ENCODE results near the gene PALB2.

The PALB2 gene

GRCh38 chr16:23640931-23641765 lies at the start of gene PALB2, which contains the start of gene DCTN5:
TSS of gene PALB2 (minus strand) at chr16:23641310. CDS start at chr16:23641157, 153 bp downstream.
TSS of gene DCTN5 (plus strand) at chr16:23641466. CDS start at chr16:23641543, 77 bp downstream.
- Histone ChIP-seq H3K36me3 (ENCODE audit: control insufficient read depth, insufficient read depth, low read length) (no peaks in the 10 kb centered on the region), H3K4me1 (ENCODE audit: control insufficient read depth, insufficient read depth, low read length) (peaks cover 5% of the 10 kb centered on the region), H3K4me3 (ENCODE audit: low read length) (peak within 1 kb of the TSS; percentile 97), H3K9me3 (ENCODE audit: control insufficient read depth, low read length) (no peaks in the 10 kb centered on the region), H3K27me3 (ENCODE audit: control insufficient read depth, insufficient read depth, low read length) (no peaks in the 10 kb centered on the region), H3K9ac (ENCODE audit: low read length) (peak within 1 kb of the TSS; percentile 98)

DNA sequence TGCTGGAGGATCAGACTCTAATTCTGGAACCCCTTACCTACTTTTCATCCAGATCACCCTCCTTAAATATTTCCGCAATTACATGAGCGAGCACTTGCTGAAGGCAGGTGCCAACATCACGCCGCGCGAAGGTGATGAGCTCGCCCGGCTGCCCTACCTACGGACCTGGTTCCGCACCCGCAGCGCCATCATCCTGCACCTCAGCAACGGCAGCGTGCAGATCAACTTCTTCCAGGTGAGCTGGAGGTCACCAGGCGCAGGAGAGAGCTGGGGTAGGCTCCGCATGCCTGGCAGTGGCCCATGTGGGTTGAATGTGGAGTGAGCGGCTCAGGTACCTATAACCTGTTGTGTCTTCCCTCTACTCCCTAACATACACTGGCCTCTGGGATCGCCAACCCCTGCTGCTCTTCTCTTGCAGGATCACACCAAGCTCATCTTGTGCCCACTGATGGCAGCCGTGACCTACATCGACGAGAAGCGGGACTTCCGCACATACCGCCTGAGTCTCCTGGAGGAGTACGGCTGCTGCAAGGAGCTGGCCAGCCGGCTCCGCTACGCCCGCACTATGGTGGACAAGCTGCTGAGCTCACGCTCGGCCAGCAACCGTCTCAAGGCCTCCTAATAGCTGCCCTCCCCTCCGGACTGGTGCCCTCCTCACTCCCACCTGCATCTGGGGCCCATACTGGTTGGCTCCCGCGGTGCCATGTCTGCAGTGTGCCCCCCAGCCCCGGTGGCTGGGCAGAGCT lies 48.5 kb upstream of the PALB2 start:
- H3K4me1 ChIP-seq (ENCODE audit: control insufficient read depth, insufficient read depth, low read length), result no peaks in the 10 kb centered on the region
- H3K9ac ChIP-seq (ENCODE audit: low read length), result no peak overlapping the region
- no peak overlapping the region for H3K4me3 ChIP-seq (ENCODE audit: low read length)
- H3K36me3 ChIP-seq (ENCODE audit: control insufficient read depth, insufficient read depth, low read length), result peaks cover 35% of the 10 kb centered on the region
- H3K27me3 ChIP-seq (ENCODE audit: control insufficient read depth, insufficient read depth, low read length), result no peaks in the 10 kb centered on the region
- no peaks in the 10 kb centered on the region for H3K9me3 ChIP-seq (ENCODE audit: control insufficient read depth, low read length)

- Histone ChIP-seq H3K9ac (ENCODE audit: low read length) (no peak overlapping the region), H3K36me3 (ENCODE audit: control insufficient read depth, insufficient read depth, low read length) (peaks cover 27% of the 10 kb centered on the region), H3K9me3 (ENCODE audit: control insufficient read depth, low read length) (no peaks in the 10 kb centered on the region), H3K4me1 (ENCODE audit: control insufficient read depth, insufficient read depth, low read length) (no peaks in the 10 kb centered on the region), H3K27me3 (ENCODE audit: control insufficient read depth, insufficient read depth, low read length) (no peaks in the 10 kb centered on the region), H3K4me3 (ENCODE audit: low read length) (no peak overlapping the region)
Observed at GRCh38 chr16:23687034-23687808, 46.1 kb upstream of the PALB2 start.

GRCh38 chr16:23683487-23683886 lies 42.4 kb upstream of the PALB2 start:
- H3K9me3 ChIP-seq (ENCODE audit: control insufficient read depth, low read length), result no peaks in the 10 kb centered on the region
- H3K9ac ChIP-seq (ENCODE audit: low read length), result no peak overlapping the region
- H3K4me3 ChIP-seq (ENCODE audit: low read length), result no peak overlapping the region
- no peaks in the 10 kb centered on the region for H3K27me3 ChIP-seq (ENCODE audit: control insufficient read depth, insufficient read depth, low read length)
- H3K4me1 ChIP-seq (ENCODE audit: control insufficient read depth, insufficient read depth, low read length), result peaks cover 14% of the 10 kb centered on the region
- H3K36me3 ChIP-seq (ENCODE audit: control insufficient read depth, insufficient read depth, low read length), result peaks cover 10% of the 10 kb centered on the region

DNA sequence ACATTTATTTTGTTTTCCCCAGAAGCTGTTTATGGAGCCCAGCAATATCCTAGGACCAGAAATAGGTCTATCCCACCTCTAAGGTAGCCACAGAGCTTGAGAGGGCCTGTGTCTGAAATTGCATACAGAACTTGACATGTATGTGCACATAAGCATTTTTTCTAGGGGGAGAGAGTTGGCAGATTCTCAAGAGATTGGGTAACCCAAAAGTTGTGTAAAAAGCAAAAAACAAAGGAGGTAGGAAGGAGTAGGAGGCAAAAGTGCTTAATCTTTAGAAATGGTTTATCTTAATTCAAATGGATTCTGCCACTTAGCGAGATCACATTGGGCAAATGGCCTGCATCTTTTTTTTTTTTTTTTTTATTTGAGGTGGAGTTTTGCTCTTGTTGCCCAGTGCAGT lies 41.1 kb upstream of the PALB2 start:
- Histone ChIP-seq H3K4me1 (ENCODE audit: control insufficient read depth, insufficient read depth, low read length) (peaks cover 14% of the 10 kb centered on the region), H3K27me3 (ENCODE audit: control insufficient read depth, insufficient read depth, low read length) (no peaks in the 10 kb centered on the region), H3K9ac (ENCODE audit: low read length) (no peak overlapping the region), H3K9me3 (ENCODE audit: control insufficient read depth, low read length) (no peaks in the 10 kb centered on the region), H3K4me3 (ENCODE audit: low read length) (no peak overlapping the region), H3K36me3 (ENCODE audit: control insufficient read depth, insufficient read depth, low read length) (peaks cover 10% of the 10 kb centered on the region)

DNA sequence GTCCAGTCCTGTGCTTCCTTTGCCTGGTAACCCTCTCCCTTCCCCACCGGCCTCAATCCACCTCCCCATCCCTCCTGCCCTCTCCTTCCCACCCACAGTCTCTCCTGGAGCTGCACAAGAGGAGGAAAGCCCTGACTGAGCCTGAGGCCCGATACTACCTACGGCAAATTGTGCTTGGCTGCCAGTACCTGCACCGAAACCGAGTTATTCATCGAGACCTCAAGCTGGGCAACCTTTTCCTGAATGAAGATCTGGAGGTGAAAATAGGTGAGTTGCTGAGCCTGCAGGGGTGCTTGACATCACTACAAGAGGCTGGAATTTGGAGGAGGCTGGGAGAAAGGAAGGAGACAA lies 38.9 kb upstream of the PALB2 start:
- H3K4me3 ChIP-seq (ENCODE audit: low read length), result peak overlapping the region; percentile 45
- no peaks in the 10 kb centered on the region for H3K9me3 ChIP-seq (ENCODE audit: control insufficient read depth, low read length)
- no peaks in the 10 kb centered on the region for H3K27me3 ChIP-seq (ENCODE audit: control insufficient read depth, insufficient read depth, low read length)
- peak overlapping the region; percentile 38 for H3K9ac ChIP-seq (ENCODE audit: low read length)
- peaks cover 10% of the 10 kb centered on the region for H3K36me3 ChIP-seq (ENCODE audit: control insufficient read depth, insufficient read depth, low read length)
- peaks cover 14% of the 10 kb centered on the region for H3K4me1 ChIP-seq (ENCODE audit: control insufficient read depth, insufficient read depth, low read length)

DNA sequence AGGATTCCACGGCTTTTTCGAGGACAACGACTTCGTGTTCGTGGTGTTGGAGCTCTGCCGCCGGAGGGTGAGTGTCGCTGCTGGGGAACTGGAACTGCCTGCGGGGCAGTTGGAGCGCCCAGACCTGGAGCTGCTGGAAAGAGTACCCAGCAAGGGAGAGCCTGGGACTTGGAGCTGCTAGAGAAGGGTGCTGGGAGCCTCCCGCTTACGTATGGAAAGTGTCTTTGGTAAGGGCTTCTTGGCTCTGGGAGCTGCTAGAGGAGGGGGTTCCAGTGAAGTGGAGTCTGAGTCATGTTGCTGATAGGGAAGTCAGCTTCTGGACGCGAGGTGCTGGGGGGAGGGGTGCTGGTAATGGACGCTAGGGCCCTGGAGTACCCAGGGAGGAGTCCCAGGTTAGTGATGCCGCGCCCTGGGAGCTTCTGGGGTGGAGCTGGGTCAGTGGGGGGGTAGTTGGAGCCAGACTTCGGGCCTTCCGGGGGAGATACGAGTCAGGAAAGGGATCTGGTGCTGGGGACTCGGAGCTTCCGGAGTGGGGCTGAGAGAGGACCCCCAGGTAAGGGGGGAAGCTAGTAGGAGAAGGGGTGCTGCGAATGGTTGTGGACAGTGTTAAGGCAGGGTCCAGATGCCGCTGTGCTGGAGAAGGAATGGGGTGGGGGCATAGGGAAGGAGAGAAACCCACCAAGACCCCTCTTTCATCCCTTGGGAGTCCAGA lies 38.3 kb upstream of the PALB2 start:
- Histone ChIP-seq H3K4me1 (ENCODE audit: control insufficient read depth, insufficient read depth, low read length) (peaks cover 14% of the 10 kb centered on the region), H3K9me3 (ENCODE audit: control insufficient read depth, low read length) (no peaks in the 10 kb centered on the region), H3K36me3 (ENCODE audit: control insufficient read depth, insufficient read depth, low read length) (peaks cover 10% of the 10 kb centered on the region), H3K9ac (ENCODE audit: low read length) (peak overlapping the region; percentile 38), H3K27me3 (ENCODE audit: control insufficient read depth, insufficient read depth, low read length) (no peaks in the 10 kb centered on the region), H3K4me3 (ENCODE audit: low read length) (peak overlapping the region; percentile 45)

DNA sequence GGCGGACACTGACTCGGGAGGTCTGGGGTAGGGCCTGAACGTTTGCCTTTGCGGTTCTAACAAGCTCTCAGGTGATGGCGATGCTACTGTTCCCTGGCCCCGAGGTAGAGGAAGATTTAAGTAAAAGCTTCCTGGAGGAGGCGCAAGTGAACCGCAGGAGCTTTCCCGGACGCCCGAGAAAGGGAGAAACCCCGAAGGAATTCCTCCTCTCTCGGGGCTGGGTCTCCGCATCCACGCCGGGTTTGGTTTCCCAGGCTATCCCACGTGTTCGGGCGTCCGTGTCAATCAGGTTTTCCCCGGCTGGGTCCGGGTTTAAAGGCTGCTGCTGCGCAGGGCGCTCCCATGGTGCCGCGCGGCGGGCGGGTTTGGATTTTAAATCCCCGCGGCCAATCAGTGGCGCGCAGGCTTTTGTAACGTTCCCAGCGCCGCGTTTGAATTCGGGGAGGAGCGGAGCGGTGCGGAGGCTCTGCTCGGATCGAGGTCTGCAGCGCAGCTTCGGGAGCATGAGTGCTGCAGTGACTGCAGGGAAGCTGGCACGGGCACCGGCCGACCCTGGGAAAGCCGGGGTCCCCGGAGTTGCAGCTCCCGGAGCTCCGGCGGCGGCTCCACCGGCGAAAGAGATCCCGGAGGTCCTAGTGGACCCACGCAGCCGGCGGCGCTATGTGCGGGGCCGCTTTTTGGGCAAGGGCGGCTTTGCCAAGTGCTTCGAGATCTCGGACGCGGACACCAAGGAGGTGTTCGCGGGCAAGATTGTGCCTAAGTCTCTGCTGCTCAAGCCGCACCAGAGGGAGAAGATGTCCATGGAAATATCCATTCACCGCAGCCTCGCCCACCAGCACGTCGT lies 37.5 kb upstream of the PALB2 start, which contains the start of gene PLK1:
Gene PLK1, plus strand, starts transcription at position 460 of the 844 bp plus-strand sequence. Its CDS starts 44 bp downstream, at position 504.
- H3K27me3 ChIP-seq (ENCODE audit: control insufficient read depth, insufficient read depth, low read length), result no peaks in the 10 kb centered on the region
- no peaks in the 10 kb centered on the region for H3K9me3 ChIP-seq (ENCODE audit: control insufficient read depth, low read length)
- peak within 1 kb of the TSS; percentile 45 for H3K4me3 ChIP-seq (ENCODE audit: low read length)
- peak within 1 kb of the TSS; percentile 38 for H3K9ac ChIP-seq (ENCODE audit: low read length)
- peaks cover 14% of the 10 kb centered on the region for H3K4me1 ChIP-seq (ENCODE audit: control insufficient read depth, insufficient read depth, low read length)
- H3K36me3 ChIP-seq (ENCODE audit: control insufficient read depth, insufficient read depth, low read length), result peaks cover 10% of the 10 kb centered on the region

DNA sequence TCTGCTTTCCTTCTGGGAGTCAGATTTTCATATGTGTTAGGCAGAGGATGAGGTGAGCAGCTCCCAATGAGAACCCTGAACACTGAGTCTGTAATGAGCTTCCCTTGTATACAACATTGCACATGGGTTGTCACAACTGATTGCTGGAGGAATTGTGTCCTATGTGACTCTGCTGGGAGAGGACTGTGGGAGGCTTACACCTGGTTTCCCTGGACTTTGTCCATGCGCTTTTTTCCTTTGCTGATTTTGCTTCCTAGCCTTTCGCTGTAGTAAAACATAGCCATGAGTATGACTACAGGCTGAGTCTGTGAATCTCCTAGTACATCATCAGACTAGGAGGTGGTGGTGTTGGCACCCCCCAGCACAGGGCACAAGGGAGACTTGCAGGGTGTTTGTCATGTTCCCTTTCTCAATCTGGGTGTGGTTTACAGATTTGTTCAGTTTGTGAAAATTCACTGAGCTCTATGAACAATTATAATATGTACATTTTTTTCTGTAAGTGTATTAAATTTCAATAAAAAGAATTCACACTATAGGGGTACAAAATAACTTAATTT lies 35.9 kb upstream of the PALB2 start:
- Histone ChIP-seq H3K9me3 (ENCODE audit: control insufficient read depth, low read length) (no peaks in the 10 kb centered on the region), H3K4me1 (ENCODE audit: control insufficient read depth, insufficient read depth, low read length) (peaks cover 14% of the 10 kb centered on the region), H3K36me3 (ENCODE audit: control insufficient read depth, insufficient read depth, low read length) (peaks cover 7% of the 10 kb centered on the region), H3K4me3 (ENCODE audit: low read length) (no peak overlapping the region), H3K27me3 (ENCODE audit: control insufficient read depth, insufficient read depth, low read length) (no peaks in the 10 kb centered on the region), H3K9ac (ENCODE audit: low read length) (no peak overlapping the region)

DNA sequence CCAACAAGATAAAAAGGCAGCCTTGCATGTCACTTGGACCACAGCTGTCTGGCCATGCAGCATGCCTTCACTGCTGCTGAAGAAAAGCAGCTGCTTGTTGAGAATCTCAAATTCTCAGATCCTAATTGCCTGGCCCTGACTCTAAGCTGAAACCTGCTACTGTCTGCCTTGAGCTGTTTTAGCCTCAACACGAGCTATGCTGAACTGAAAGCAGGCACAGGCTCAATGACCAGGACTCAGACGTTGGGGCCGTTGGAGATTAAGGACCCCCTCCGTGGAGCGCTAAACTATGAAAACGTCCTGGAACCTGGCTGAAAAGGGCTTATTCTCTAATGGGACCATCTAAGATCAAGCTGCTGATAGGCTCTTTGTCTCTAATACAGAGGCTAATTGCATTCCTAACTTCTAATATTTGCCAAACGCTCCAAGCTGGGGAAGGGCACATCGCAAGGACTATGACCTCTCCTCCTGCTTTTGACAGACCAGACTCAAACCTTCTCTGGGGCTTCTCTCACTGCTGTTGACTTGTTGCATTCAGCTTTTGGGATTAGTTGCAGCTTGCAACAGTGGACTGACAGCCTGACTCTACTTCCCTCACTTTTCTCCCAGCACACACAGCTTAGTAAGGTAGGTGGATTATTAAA lies 33.0 kb upstream of the PALB2 start:
- no peak overlapping the region for H3K9ac ChIP-seq (ENCODE audit: low read length)
- H3K9me3 ChIP-seq (ENCODE audit: control insufficient read depth, low read length), result no peaks in the 10 kb centered on the region
- no peaks in the 10 kb centered on the region for H3K36me3 ChIP-seq (ENCODE audit: control insufficient read depth, insufficient read depth, low read length)
- H3K4me3 ChIP-seq (ENCODE audit: low read length), result no peak overlapping the region
- H3K4me1 ChIP-seq (ENCODE audit: control insufficient read depth, insufficient read depth, low read length), result peaks cover 23% of the 10 kb centered on the region
- H3K27me3 ChIP-seq (ENCODE audit: control insufficient read depth, insufficient read depth, low read length), result no peaks in the 10 kb centered on the region
